DND-41 (cell line): ENCODE data around the gene TMEM237.

ENCODE experiments used
- ATAC-seq: fragments of 200-7000 bp; cut with Tn5 transposase; 3 replicates; pipeline ENCODE4 v1.9.1; 2021; ENCODE audit warnings: low read depth; ENCODE audit not compliant: insufficient read depth
- DNase-seq: peaks from one replicate; pipeline ENCODE4 v3.0.0-alpha.2; 2020
- H2AFZ ChIP-seq: 2 replicates; pipeline ENCODE4 v1.6.0; 2012; ENCODE audit warnings: low read depth, low read length
- H3K27ac ChIP-seq: 2 replicates; pipeline ENCODE4 v1.5.1; 2012; ENCODE audit warnings: low read length, inconsistent platforms
- H3K27me3 ChIP-seq: fragments of 200-600 bp; sonication (generic); 2 replicates; pipeline ENCODE4 v1.6.0; 2012; ENCODE audit warnings: low read length, mild to moderate bottlenecking, inconsistent platforms; ENCODE audit not compliant: insufficient read depth, poor library complexity
- H3K36me3 ChIP-seq: 2 replicates; pipeline ENCODE4 v1.5.1; 2012; ENCODE audit warnings: low read length, inconsistent platforms; ENCODE audit not compliant: insufficient read depth
- H3K4me1 ChIP-seq: 2 replicates; pipeline ENCODE4 v1.5.1; 2012; ENCODE audit warnings: mild to moderate bottlenecking, low read length; ENCODE audit not compliant: insufficient read depth
- H3K4me2 ChIP-seq: 2 replicates; pipeline ENCODE4 v1.6.0; 2012; ENCODE audit warnings: mild to moderate bottlenecking, moderate library complexity, low read length, inconsistent platforms; ENCODE audit not compliant: insufficient read depth
- H3K4me3 ChIP-seq, 2 experiments: fragments of 200-600 bp in 1 of 2; shearing (Covaris generic) in 1 of 2; 2 replicates each; pipeline ENCODE4 v1.5.1; 2012 to 2016; ENCODE audit warnings: inconsistent platforms in 2 of 2, low read length in 2 of 2, mild to moderate bottlenecking in 2 of 2, low read depth in 1 of 2, moderate library complexity in 1 of 2
- H3K79me2 ChIP-seq: 2 replicates; pipeline ENCODE4 v1.6.0; 2012; ENCODE audit warnings: low read length, inconsistent platforms; ENCODE audit not compliant: insufficient read depth
- H3K9ac ChIP-seq: 2 replicates; pipeline ENCODE4 v1.6.0; 2012; ENCODE audit warnings: low read depth, mild to moderate bottlenecking, inconsistent platforms, low read length, moderate library complexity
- H3K9me3 ChIP-seq: 2 replicates; pipeline ENCODE4 v1.5.1; 2012; ENCODE audit warnings: low read length, moderate library complexity, mild to moderate bottlenecking, inconsistent platforms; ENCODE audit not compliant: insufficient read depth, severe bottlenecking
- H4K20me1 ChIP-seq: 2 replicates; pipeline ENCODE4 v1.6.0; 2012; ENCODE audit warnings: low read length; ENCODE audit not compliant: insufficient read depth
- EZH2 ChIP-seq: IDR thresholded peaks from 3 replicates; pipeline ENCODE4 v1.6.1; 2012; ENCODE audit warnings: borderline replicate concordance, low read depth, mild to moderate bottlenecking, moderate library complexity, low read length, inconsistent platforms; ENCODE audit not compliant: severe bottlenecking
- TF ChIP-seq, protein P1 (sequence below): IDR thresholded peaks from 2 replicates; pipeline ENCODE4 v1.5.1; 2012; ENCODE audit warnings: borderline replicate concordance, low read length, moderate library complexity, mild to moderate bottlenecking; ENCODE audit not compliant: poor library complexity, severe bottlenecking; ENCODE audit errors: extremely low read depth

The TMEM237 gene

GRCh38 chr2:201656102-201656501, 12.8 kb upstream of the TMEM237 start:
- no peaks in the 10 kb centered on the region for H3K4me1 ChIP-seq
- H3K27me3 ChIP-seq: peaks cover 20% of the 10 kb centered on the region
- no peaks in the 10 kb centered on the region for H3K36me3 ChIP-seq
- ATAC-seq: no peak
- no peaks in the 10 kb centered on the region for H3K79me2 ChIP-seq
- no peak overlapping the region for H2AFZ ChIP-seq
- H3K4me3 ChIP-seq: no peak overlapping the region
- H3K4me2 ChIP-seq: no peak overlapping the region
- H3K27ac ChIP-seq: no peak overlapping the region
- no peak overlapping the region for H3K9ac ChIP-seq
- no peaks in the 10 kb centered on the region for H4K20me1 ChIP-seq
- no peak for DNase-seq
- no peaks in the 10 kb centered on the region for H3K9me3 ChIP-seq
- TF ChIP-seq EZH2: no peak
- TF ChIP-seq, protein P1, sequence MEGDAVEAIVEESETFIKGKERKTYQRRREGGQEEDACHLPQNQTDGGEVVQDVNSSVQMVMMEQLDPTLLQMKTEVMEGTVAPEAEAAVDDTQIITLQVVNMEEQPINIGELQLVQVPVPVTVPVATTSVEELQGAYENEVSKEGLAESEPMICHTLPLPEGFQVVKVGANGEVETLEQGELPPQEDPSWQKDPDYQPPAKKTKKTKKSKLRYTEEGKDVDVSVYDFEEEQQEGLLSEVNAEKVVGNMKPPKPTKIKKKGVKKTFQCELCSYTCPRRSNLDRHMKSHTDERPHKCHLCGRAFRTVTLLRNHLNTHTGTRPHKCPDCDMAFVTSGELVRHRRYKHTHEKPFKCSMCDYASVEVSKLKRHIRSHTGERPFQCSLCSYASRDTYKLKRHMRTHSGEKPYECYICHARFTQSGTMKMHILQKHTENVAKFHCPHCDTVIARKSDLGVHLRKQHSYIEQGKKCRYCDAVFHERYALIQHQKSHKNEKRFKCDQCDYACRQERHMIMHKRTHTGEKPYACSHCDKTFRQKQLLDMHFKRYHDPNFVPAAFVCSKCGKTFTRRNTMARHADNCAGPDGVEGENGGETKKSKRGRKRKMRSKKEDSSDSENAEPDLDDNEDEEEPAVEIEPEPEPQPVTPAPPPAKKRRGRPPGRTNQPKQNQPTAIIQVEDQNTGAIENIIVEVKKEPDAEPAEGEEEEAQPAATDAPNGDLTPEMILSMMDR: no peak

DNA sequence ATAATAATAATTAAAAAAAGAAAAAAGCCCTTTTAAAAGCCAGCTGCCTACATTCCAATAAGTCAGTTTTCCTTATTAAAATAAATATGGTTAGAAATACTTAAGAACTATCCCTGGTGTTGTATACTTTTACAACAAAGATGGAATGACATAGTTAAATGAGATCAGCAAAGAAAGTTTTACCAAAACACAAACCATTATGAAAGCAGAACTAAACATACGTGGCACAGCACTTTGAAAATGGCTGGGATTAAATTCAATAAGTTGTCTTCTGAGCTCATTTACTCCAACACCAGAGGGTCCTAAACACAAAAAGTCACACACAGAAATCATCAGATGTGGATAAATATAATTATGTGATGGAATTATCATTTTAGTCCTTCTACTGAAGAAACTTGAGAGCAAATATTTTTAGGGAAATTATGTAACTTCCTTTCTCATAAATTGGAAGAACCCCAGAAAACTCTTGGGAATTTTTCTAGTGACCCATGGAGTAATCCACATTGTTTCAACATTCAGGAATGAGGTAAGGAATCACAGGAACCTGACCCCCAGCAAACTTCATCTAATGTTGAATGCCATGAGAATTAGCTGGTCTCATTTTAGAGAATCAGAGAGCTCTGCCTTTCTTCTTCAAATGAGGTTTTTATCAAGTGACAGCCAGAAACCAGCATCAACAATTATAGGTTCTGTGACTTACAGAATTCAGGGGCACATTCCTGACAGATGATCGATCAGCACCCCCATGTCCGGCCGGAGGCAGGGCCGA, 11.5 kb upstream of the TMEM237 start:
- Histone ChIP-seq H3K4me3 (no peak overlapping the region), H3K4me1 (no peaks in the 10 kb centered on the region), H4K20me1 (no peaks in the 10 kb centered on the region), H3K9ac (no peak overlapping the region), H3K36me3 (no peaks in the 10 kb centered on the region), H2AFZ (no peak overlapping the region), H3K4me2 (no peak overlapping the region), H3K9me3 (no peaks in the 10 kb centered on the region), H3K27ac (no peak overlapping the region), H3K79me2 (no peaks in the 10 kb centered on the region), H3K27me3 (peaks cover 23% of the 10 kb centered on the region)
- TF ChIP-seq, protein P1: no peak
- TF ChIP-seq EZH2: no peak
- ATAC-seq (no peak), DNase-seq (no peak)

GRCh38 chr2:201653221-201653620, 9.9 kb upstream of the TMEM237 start:
- DNase-seq (no peak), ATAC-seq (no peak)
- Histone ChIP-seq H3K79me2 (no peaks in the 10 kb centered on the region), H3K27ac (no peak overlapping the region), H3K4me1 (no peaks in the 10 kb centered on the region), H3K9ac (no peak overlapping the region), H3K4me3 (no peak overlapping the region), H2AFZ (no peak overlapping the region), H3K36me3 (no peaks in the 10 kb centered on the region), H3K27me3 (peaks cover 23% of the 10 kb centered on the region), H3K9me3 (no peaks in the 10 kb centered on the region), H3K4me2 (no peak overlapping the region), H4K20me1 (no peaks in the 10 kb centered on the region)
- TF ChIP-seq, protein P1: no peak
- TF ChIP-seq EZH2: no peak
